Smooth muscle cell (in vitro differentiated cells): ENCODE data around the gene KIAA0753. TPM values are rescaled to one million over a fixed set of nuclear protein-coding genes. Genes with fewer than 3 reads are reported as not detected.

Experiments
- DNase-seq: peaks from one replicate; lab custom pipeline; 2025; ENCODE audit not compliant: unreplicated experiment; lab: John Stamatoyannopoulos, UW
- H2AFZ ChIP-seq: fragments of 200-600 bp; sonication (generic); 2 replicates; pipeline ENCODE4 v1.6.0; 2016; ENCODE audit warnings: antibody characterized with exemption, low read depth, mild to moderate bottlenecking
- H3F3A ChIP-seq: fragments of 200-600 bp; sonication (generic); 2 replicates; pipeline ENCODE4 v1.6.0; 2017; ENCODE audit warnings: antibody characterized with exemption, low read depth
- H3K27ac ChIP-seq: fragments of 200-600 bp; sonication (generic); 2 replicates; pipeline ENCODE4 v1.5.1; 2016; ENCODE audit warnings: low read depth, mild to moderate bottlenecking
- H3K27me3 ChIP-seq: fragments of 200-600 bp; sonication (generic); 2 replicates; pipeline ENCODE4 v1.6.1; 2016; ENCODE audit warnings: low read depth, mild to moderate bottlenecking
- H3K36me3 ChIP-seq: fragments of 200-600 bp; sonication (generic); 2 replicates; pipeline ENCODE4 v1.5.1; 2016; ENCODE audit warnings: low read depth
- H3K4me1 ChIP-seq: fragments of 200-600 bp; sonication (generic); 2 replicates; pipeline ENCODE4 v1.5.1; 2016; ENCODE audit warnings: low read depth
- H3K4me2 ChIP-seq: fragments of 200-600 bp; sonication (generic); 2 replicates; pipeline ENCODE4 v1.6.0; 2016; ENCODE audit warnings: mild to moderate bottlenecking
- H3K4me3 ChIP-seq: fragments of 200-600 bp; sonication (generic); 2 replicates; pipeline ENCODE4 v1.5.1; 2016; ENCODE audit warnings: mild to moderate bottlenecking
- H3K79me2 ChIP-seq: fragments of 200-600 bp; sonication (generic); 2 replicates; pipeline ENCODE4 v1.6.0; 2016; ENCODE audit warnings: low read depth, mild to moderate bottlenecking
- H3K9ac ChIP-seq: fragments of 200-600 bp; sonication (generic); 2 replicates; pipeline ENCODE4 v1.6.0; 2016; ENCODE audit warnings: low read depth
- H3K9me3 ChIP-seq: fragments of 200-600 bp; sonication (generic); replicated peaks from 2 replicates; pipeline ENCODE4 v1.5.1; 2016; ENCODE audit warnings: low read depth
- H4K20me1 ChIP-seq: fragments of 200-600 bp; sonication (generic); 2 replicates; pipeline ENCODE4 v1.6.0; 2016; ENCODE audit warnings: low read depth
- CTCF ChIP-seq: fragments of 200-600 bp; sonication (generic); IDR thresholded peaks from 2 replicates; pipeline ENCODE4 v1.5.1; 2017; ENCODE audit warnings: borderline replicate concordance, mild to moderate bottlenecking, antibody characterized with exemption; ENCODE audit not compliant: insufficient read depth, poor library complexity, severe bottlenecking
- WGBS: methylation state at CpG from one replicate; pipeline ENCODE4 v1.1.7; 2016; ENCODE audit warnings: low lambda C conversion rate; 5-methylcytosine and 5-hydroxymethylcytosine counted together
- polyA plus RNA-seq: library from polyadenylated mRNA; unstranded; fragments of >200 nt; fragmentation: Nextera tagmentation; extraction: Ambion mirVana; gene quantifications from 2 replicates; pipeline ENCODE4 v1.2.1, GENCODE V29; 2016
- total RNA-seq: library from RNA; depleted of rRNA; stranded (reverse); fragments of >200 nt; gene quantifications from 2 replicates; pipeline ENCODE4 v1.2.3, GENCODE V29; 2014

Gene KIAA0753
- total and polyA plus RNA-seq, 2 experiments from 2014 or later, result 4.9 to 15.0 TPM

- Histone ChIP-seq H3K4me2 (no peak overlapping the region), H3F3A (no peaks in the 10 kb centered on the region), H3K27ac (no peak overlapping the region), H3K27me3 (peaks cover 6% of the 10 kb centered on the region), H3K9me3 (no peaks in the 10 kb centered on the region), H2AFZ (no peak overlapping the region), H4K20me1 (no peaks in the 10 kb centered on the region), H3K36me3 (no peaks in the 10 kb centered on the region), H3K4me3 (no peak overlapping the region), H3K79me2 (no peaks in the 10 kb centered on the region), H3K4me1 (no peaks in the 10 kb centered on the region), H3K9ac (no peak overlapping the region)
- no peak for DNase-seq
- TF ChIP-seq CTCF, result no peak
- 89% methylated on average over 14 of the region's 14 CpGs for WGBS
Measured at GRCh38 chr17:6684881-6685767, 44.6 kb upstream of the KIAA0753 start.

GRCh38 chr17:6684460-6684783 is 43.9 kb upstream of the KIAA0753 start:
- no peaks in the 10 kb centered on the region for H3K9me3 ChIP-seq
- H3K79me2 ChIP-seq, result no peaks in the 10 kb centered on the region
- H3K27ac ChIP-seq, result no peak overlapping the region
- no peak overlapping the region for H2AFZ ChIP-seq
- no peak overlapping the region for H3K9ac ChIP-seq
- TF ChIP-seq CTCF, result no peak
- no peaks in the 10 kb centered on the region for H3K36me3 ChIP-seq
- no peaks in the 10 kb centered on the region for H3F3A ChIP-seq
- no peak overlapping the region for H3K4me3 ChIP-seq
- H3K27me3 ChIP-seq, result peaks cover 9% of the 10 kb centered on the region
- no peaks in the 10 kb centered on the region for H3K4me1 ChIP-seq
- no peaks in the 10 kb centered on the region for H4K20me1 ChIP-seq
- WGBS, result 74% methylated on average over 7 of the region's 7 CpGs
- no peak overlapping the region for H3K4me2 ChIP-seq
- no peak for DNase-seq

GRCh38 chr17:6683730-6684459 is 43.4 kb upstream of the KIAA0753 start:
- no peak overlapping the region for H3K27ac ChIP-seq
- no peaks in the 10 kb centered on the region for H3K79me2 ChIP-seq
- no peak for DNase-seq
- no peaks in the 10 kb centered on the region for H3K36me3 ChIP-seq
- H3K4me2 ChIP-seq, result no peak overlapping the region
- H3K9me3 ChIP-seq, result no peaks in the 10 kb centered on the region
- no peak overlapping the region for H2AFZ ChIP-seq
- H3K9ac ChIP-seq, result no peak overlapping the region
- no peaks in the 10 kb centered on the region for H3F3A ChIP-seq
- no peaks in the 10 kb centered on the region for H4K20me1 ChIP-seq
- no peaks in the 10 kb centered on the region for H3K4me1 ChIP-seq
- WGBS, result 95% methylated on average over 3 of the region's 3 CpGs
- peaks cover 12% of the 10 kb centered on the region for H3K27me3 ChIP-seq
- no peak for TF ChIP-seq CTCF
- no peak overlapping the region for H3K4me3 ChIP-seq
